H1 (cell line): Measurements from ENCODE around the gene NR4A1.

Experiments used
- CREB1 ChIP-seq: IDR thresholded peaks from 2 replicates; pipeline ENCODE4 v1.6.1; 2012; ENCODE audit warnings: inconsistent platforms
- POLR2A ChIP-seq, 2 experiments: IDR thresholded peaks; 1 replicate in 1 of 2; 2 replicates in 1 of 2; pipeline ENCODE4 v1.6.1; 2011; ENCODE audit warnings: low read depth in 2 of 2, low read length in 2 of 2, mild to moderate bottlenecking in 2 of 2; ENCODE audit errors: control extremely low read depth in 1 of 2
- POLR2AphosphoS5 ChIP-seq: IDR thresholded peaks from 2 replicates; pipeline ENCODE4 v1.6.1; 2011; ENCODE audit warnings: low read depth, low read length
- SP1 ChIP-seq: IDR thresholded peaks from 2 replicates; pipeline ENCODE4 v1.6.1; 2011; ENCODE audit warnings: low read depth, low read length
- TF ChIP-seq, protein P1 (sequence below): IDR thresholded peaks from 2 replicates; pipeline ENCODE4 v1.6.1; 2011; ENCODE audit warnings: low read length, improper control_type of control experiment
- TF ChIP-seq, protein P2 (sequence below), 3 experiments: IDR thresholded peaks; 1 replicate in 2 of 3; 2 replicates in 1 of 3; pipeline versions ENCODE4 v1.5.1 to v1.6.1; 2011; ENCODE audit warnings: low read length in 3 of 3, mild to moderate bottlenecking in 3 of 3, inconsistent platforms in 2 of 3, low read depth in 1 of 3, moderate library complexity in 1 of 3; ENCODE audit not compliant: insufficient read depth in 1 of 3; ENCODE audit errors: control extremely low read depth in 1 of 3

DNA sequence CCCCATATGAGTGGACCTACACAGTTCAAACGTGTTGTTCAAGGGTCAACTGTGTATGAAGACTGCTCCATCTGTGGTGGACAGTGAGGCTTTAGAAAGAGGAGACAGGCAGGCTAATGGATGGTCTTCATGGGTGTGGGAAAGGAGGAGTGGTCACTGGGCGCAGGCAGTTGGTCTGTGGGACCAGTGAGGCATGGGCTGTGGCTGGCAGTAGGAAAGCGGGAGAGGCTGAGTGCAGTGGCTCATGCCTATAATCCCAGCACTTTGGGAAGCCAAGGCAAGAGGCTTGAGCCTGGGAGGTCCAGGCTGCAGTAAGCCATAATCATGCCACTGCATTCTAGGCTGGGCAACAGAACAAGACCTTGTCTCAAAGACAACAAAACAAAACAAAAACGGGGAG, 2.0 kb upstream of the NR4A1 start:
- TF ChIP-seq, protein P1, sequence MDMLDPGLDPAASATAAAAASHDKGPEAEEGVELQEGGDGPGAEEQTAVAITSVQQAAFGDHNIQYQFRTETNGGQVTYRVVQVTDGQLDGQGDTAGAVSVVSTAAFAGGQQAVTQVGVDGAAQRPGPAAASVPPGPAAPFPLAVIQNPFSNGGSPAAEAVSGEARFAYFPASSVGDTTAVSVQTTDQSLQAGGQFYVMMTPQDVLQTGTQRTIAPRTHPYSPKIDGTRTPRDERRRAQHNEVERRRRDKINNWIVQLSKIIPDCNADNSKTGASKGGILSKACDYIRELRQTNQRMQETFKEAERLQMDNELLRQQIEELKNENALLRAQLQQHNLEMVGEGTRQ = no peak
- TF ChIP-seq, protein P2, sequence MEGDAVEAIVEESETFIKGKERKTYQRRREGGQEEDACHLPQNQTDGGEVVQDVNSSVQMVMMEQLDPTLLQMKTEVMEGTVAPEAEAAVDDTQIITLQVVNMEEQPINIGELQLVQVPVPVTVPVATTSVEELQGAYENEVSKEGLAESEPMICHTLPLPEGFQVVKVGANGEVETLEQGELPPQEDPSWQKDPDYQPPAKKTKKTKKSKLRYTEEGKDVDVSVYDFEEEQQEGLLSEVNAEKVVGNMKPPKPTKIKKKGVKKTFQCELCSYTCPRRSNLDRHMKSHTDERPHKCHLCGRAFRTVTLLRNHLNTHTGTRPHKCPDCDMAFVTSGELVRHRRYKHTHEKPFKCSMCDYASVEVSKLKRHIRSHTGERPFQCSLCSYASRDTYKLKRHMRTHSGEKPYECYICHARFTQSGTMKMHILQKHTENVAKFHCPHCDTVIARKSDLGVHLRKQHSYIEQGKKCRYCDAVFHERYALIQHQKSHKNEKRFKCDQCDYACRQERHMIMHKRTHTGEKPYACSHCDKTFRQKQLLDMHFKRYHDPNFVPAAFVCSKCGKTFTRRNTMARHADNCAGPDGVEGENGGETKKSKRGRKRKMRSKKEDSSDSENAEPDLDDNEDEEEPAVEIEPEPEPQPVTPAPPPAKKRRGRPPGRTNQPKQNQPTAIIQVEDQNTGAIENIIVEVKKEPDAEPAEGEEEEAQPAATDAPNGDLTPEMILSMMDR (IDR thresholded peaks at IDR 0.05; ENCODE audit: control extremely low read depth in 1 of 3, insufficient read depth in 1 of 3, low read depth in 1 of 3, low read length in 3 of 3) = no peak
- TF ChIP-seq CREB1 (no peak), POLR2A (IDR thresholded peaks at IDR 0.05; ENCODE audit: control extremely low read depth in 1 of 2, low read depth in 2 of 2, low read length in 2 of 2) (no peak), SP1 (no peak), POLR2AphosphoS5 (no peak)
